GM23248 (cell line): ENCODE data around the gene NPAS2.

Source experiments
- EZH2 ChIP-seq: fragments of 200-600 bp; sonication (generic); IDR thresholded peaks from 2 replicates; pipeline ENCODE4 v1.6.1; 2018; ENCODE audit warnings: antibody characterized with exemption, mild to moderate bottlenecking; ENCODE audit not compliant: insufficient read depth, poor library complexity, severe bottlenecking
- EZH2phosphoT487 ChIP-seq: fragments of 200-600 bp; sonication (generic); IDR thresholded peaks from 2 replicates; pipeline ENCODE4 v1.6.1; 2018; ENCODE audit warnings: antibody characterized with exemption, moderate library complexity, mild to moderate bottlenecking, low read depth; ENCODE audit not compliant: insufficient read depth

- TF ChIP-seq EZH2phosphoT487 (no peak), EZH2 (no peak)
Observed at GRCh38 chr2:101038455-101039255, 218.7 kb downstream of the NPAS2 start.
